Adipocyte (in vitro differentiated cells): Measurements from ENCODE around the gene UBL4A.

Experiments used
- DNase-seq: peaks from one replicate; pipeline ENCODE4 v3.0.0-alpha.2; 2015; ENCODE audit warnings: low read depth
- H3K27me3 ChIP-seq: replicated peaks from 2 replicates; pipeline ENCODE4 v1.7.0; 2013; ENCODE audit warnings: mild to moderate bottlenecking, low read length, moderate library complexity; ENCODE audit not compliant: control insufficient read depth, insufficient read depth
- H3K36me3 ChIP-seq: 2 replicates; pipeline ENCODE4 v1.7.0; 2013; ENCODE audit warnings: low read length, mild to moderate bottlenecking, moderate library complexity; ENCODE audit not compliant: control insufficient read depth, insufficient read depth, severe bottlenecking
- H3K4me1 ChIP-seq: 2 replicates; pipeline ENCODE4 v1.7.0; 2013; ENCODE audit warnings: mild to moderate bottlenecking, low read length, moderate library complexity; ENCODE audit not compliant: control insufficient read depth, insufficient read depth
- H3K4me3 ChIP-seq: 2 replicates; pipeline ENCODE4 v1.7.0; 2013; ENCODE audit warnings: mild to moderate bottlenecking, low read length, moderate library complexity
- H3K9ac ChIP-seq: 2 replicates; pipeline ENCODE4 v1.7.0; 2013; ENCODE audit warnings: mild to moderate bottlenecking, low read length, moderate library complexity
- H3K9me3 ChIP-seq: 2 replicates; pipeline ENCODE4 v1.7.0; 2013; ENCODE audit warnings: mild to moderate bottlenecking, low read length, moderate library complexity; ENCODE audit not compliant: control insufficient read depth

UBL4A gene

DNA sequence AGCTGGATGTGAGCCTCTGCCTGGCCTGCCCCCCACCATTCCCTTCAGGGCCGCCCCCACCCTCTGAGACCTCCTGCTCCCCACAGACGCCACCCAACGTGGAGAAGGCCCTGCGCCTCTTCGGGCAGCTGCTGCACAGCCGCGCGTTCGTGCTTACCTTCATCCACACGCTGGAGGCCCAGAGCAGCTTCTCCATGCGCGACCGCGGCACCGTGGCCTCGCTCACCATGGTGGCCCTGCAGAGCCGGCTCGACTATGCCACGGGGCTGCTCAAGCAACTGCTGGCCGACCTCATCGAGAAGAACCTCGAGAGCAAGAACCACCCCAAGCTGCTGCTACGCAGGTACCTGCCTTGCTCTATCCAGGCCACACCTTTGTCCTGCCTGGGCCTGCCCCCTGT, 18.2 kb downstream of the UBL4A start:
- H3K9ac ChIP-seq, result no peak overlapping the region
- no peaks in the 10 kb centered on the region for H3K4me1 ChIP-seq
- DNase-seq, result no peak
- H3K4me3 ChIP-seq, result no peak overlapping the region
- H3K27me3 ChIP-seq, result no peaks in the 10 kb centered on the region
- peaks cover 68% of the 10 kb centered on the region for H3K36me3 ChIP-seq
- no peaks in the 10 kb centered on the region for H3K9me3 ChIP-seq

DNA sequence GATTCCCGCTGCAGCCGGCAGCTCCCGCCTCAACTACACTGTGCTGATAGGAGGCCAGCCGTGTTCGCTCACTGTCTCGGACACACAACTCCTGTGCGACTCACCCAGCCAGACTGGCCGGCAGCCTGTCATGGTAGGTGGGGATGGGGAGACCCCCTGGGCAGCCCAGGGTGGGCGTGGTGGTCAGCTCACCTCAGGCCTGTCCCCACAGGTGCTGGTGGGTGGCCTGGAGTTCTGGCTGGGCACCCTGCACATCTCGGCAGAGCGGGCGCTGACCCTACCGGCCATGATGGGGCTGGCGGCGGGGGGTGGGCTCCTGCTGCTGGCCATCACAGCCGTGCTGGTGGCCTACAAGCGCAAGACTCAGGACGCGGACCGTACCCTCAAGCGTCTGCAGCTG, 18.9 kb downstream of the UBL4A start:
- H3K4me1 ChIP-seq, result no peaks in the 10 kb centered on the region
- H3K9me3 ChIP-seq, result no peaks in the 10 kb centered on the region
- H3K27me3 ChIP-seq, result no peaks in the 10 kb centered on the region
- H3K9ac ChIP-seq, result no peak overlapping the region
- peaks cover 74% of the 10 kb centered on the region for H3K36me3 ChIP-seq
- H3K4me3 ChIP-seq, result no peak overlapping the region
- no peak for DNase-seq

DNA sequence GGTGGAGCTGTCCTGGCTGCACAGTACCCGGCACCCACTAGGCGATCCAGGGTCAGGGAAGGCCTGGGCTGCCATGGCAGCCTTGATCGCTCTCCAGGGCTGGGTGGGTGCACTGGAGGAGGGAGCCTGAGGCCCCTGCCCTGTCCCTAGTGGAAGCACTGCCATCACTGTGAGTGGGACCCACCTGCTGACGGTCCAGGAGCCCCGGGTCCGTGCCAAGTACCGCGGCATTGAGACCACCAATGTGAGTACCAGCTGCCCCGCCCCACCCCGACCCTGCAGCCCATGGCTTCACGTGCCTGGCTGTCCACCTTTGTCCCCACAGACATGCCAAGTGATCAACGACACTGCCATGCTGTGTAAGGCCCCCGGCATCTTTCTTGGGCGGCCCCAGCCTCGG, 19.5 kb downstream of the UBL4A start:
- no peak overlapping the region for H3K9ac ChIP-seq
- no peak overlapping the region for H3K4me3 ChIP-seq
- no peak for DNase-seq
- H3K36me3 ChIP-seq, result peaks cover 80% of the 10 kb centered on the region
- no peaks in the 10 kb centered on the region for H3K27me3 ChIP-seq
- H3K9me3 ChIP-seq, result no peaks in the 10 kb centered on the region
- H3K4me1 ChIP-seq, result no peaks in the 10 kb centered on the region

DNA sequence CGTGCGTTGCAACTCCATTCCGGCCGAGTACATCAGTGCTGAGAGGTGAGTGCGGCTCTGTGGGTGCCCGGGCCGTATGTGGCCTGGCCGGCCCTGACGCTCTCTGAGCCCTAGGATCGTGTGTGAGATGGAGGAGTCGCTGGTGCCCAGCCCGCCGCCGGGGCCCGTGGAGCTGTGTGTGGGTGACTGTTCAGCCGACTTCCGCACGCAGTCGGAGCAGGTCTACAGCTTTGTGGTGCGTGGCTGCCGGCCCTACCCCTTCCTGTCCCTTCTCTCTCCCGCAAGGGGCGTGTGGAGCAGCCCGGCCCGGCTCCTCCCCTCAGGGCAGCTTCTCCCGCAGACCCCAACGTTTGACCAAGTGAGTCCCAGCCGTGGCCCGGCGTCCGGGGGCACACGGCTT, 20.4 kb downstream of the UBL4A start:
- Histone ChIP-seq H3K9me3 (no peaks in the 10 kb centered on the region), H3K4me3 (no peak overlapping the region), H3K36me3 (peaks cover 80% of the 10 kb centered on the region), H3K4me1 (no peaks in the 10 kb centered on the region), H3K27me3 (no peaks in the 10 kb centered on the region), H3K9ac (no peak overlapping the region)
- DNase-seq, result no peak

DNA sequence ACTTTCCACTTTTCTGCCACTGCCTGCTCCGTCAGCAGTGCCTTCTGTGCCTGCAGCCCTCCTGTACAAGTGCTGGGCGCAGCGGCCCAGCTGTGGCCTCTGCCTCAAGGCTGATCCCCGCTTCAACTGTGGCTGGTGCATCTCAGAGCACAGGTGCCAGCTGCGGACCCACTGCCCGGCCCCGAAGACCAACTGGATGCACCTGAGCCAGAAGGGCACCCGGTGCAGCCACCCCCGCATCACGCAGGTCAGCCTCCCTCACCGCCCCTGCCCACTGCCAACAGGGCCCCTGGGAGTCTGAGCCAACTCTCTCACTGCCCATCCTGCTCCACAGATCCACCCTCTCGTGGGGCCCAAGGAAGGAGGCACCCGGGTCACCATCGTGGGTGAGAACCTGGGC, 20.8 kb downstream of the UBL4A start:
- no peak for DNase-seq

DNA sequence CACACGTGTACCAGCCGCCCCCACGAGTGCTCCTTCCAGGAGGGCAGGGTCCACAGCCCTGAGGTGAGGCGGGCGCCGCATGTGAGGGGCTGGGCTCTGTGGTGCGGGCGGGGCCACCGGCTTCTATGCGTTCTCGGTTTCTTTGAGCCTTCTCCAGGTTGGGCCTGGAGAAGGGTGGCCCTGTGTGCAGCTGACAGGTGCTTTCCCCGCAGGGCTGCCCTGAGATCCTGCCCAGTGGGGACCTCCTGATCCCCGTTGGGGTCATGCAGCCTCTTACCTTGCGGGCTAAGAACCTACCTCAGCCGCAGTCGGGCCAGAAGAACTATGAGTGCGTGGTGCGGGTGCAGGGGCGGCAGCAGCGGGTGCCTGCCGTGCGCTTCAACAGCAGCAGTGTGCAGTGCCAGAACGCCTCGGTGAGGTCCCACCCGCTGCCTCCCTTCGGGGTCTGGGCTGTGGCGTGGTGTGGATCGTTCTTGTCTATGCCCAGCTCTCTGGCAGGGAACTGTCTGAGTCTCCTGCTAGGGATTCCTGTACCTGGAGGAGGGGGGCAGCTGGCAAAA, 21.5 kb downstream of the UBL4A start:
- H3K4me3 ChIP-seq, result no peak overlapping the region
- H3K27me3 ChIP-seq, result no peaks in the 10 kb centered on the region
- no peaks in the 10 kb centered on the region for H3K4me1 ChIP-seq
- no peaks in the 10 kb centered on the region for H3K9me3 ChIP-seq
- DNase-seq, result no peak
- H3K36me3 ChIP-seq, result peaks cover 69% of the 10 kb centered on the region
- H3K9ac ChIP-seq, result no peak overlapping the region

More for the DNA sequence above, 20.8 kb downstream of the UBL4A start:
- H3K36me3 ChIP-seq, result peaks cover 76% of the 10 kb centered on the region
- H3K9ac ChIP-seq, result no peak overlapping the region
- H3K4me1 ChIP-seq, result no peaks in the 10 kb centered on the region
- no peaks in the 10 kb centered on the region for H3K9me3 ChIP-seq
- H3K4me3 ChIP-seq, result no peak overlapping the region
- H3K27me3 ChIP-seq, result no peaks in the 10 kb centered on the region

DNA sequence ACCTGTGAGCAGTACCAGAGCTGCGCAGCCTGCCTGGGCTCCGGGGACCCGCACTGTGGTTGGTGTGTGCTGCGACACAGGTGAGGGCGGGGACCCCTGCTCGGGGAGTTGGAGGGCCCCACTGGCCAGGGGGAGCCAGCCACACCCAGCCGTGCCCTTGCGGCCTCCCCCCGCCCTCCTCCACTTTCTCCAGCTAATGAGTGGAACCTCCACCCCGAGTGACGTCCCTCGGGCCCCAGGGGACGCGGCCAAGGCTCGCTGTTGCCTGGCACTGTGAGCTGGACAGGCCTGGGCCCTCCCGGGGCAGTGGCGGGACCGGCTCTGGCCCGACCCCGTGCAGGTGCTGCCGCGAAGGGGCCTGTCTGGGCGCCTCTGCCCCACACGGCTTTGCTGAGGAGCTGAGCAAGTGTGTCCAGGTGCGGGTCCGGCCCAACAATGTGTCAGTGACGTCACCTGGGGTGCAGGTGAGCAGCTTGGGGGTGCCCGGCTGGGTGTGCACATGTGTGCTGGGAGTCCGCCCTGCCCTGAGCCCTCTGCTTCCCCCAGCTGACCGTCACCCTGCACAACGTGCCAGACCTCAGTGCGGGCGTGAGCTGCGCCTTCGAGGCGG, 22.7 kb downstream of the UBL4A start:
- no peak overlapping the region for H3K9ac ChIP-seq
- DNase-seq, result no peak
- no peaks in the 10 kb centered on the region for H3K4me1 ChIP-seq
- H3K36me3 ChIP-seq, result peaks cover 57% of the 10 kb centered on the region
- no peaks in the 10 kb centered on the region for H3K27me3 ChIP-seq
- H3K4me3 ChIP-seq, result no peak overlapping the region
- no peaks in the 10 kb centered on the region for H3K9me3 ChIP-seq

DNA sequence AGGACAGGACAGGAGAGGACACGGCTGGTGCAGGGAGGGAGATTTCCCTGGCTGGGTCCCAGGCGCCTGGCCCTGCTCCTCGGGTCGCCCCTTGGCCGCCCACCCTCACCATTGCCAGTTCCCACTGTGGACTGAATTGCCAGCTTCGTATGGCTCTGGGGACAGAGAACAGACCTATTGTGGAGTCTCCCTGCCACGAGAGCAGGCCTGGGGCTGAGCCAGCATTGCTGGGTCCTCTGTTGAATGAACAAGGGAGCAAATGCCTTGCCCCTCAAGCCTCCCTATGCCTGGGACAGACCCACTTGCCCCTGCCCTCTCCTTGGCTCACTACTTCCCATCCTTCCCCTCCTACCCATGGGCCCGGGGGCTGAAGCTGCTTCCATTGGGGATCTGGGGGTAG, 24.0 kb downstream of the UBL4A start:
- Histone ChIP-seq H3K9ac (no peak overlapping the region), H3K4me3 (no peak overlapping the region), H3K4me1 (no peaks in the 10 kb centered on the region), H3K36me3 (peaks cover 51% of the 10 kb centered on the region), H3K27me3 (no peaks in the 10 kb centered on the region), H3K9me3 (no peaks in the 10 kb centered on the region)
- no peak for DNase-seq

DNA sequence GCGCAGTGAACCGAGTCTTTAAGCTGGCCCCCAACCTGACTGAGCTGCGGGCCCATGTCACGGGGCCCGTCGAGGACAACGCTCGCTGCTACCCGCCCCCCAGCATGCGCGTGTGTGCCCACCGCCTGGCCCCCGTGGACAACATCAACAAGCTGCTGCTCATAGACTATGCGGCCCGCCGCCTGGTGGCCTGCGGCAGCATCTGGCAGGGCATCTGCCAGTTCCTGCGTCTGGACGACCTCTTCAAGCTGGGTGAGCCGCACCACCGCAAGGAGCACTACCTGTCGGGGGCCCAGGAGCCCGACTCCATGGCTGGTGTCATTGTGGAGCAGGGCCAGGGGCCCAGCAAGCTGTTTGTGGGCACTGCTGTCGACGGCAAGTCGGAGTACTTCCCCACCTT, 26.1 kb downstream of the UBL4A start:
- H3K27me3 ChIP-seq, result no peaks in the 10 kb centered on the region
- no peaks in the 10 kb centered on the region for H3K4me1 ChIP-seq
- H3K9ac ChIP-seq, result peak overlapping the region; percentile 64
- peak overlapping the region; percentile 84 for H3K4me3 ChIP-seq
- DNase-seq, result no peak
- no peaks in the 10 kb centered on the region for H3K9me3 ChIP-seq
- H3K36me3 ChIP-seq, result peaks cover 35% of the 10 kb centered on the region

DNA sequence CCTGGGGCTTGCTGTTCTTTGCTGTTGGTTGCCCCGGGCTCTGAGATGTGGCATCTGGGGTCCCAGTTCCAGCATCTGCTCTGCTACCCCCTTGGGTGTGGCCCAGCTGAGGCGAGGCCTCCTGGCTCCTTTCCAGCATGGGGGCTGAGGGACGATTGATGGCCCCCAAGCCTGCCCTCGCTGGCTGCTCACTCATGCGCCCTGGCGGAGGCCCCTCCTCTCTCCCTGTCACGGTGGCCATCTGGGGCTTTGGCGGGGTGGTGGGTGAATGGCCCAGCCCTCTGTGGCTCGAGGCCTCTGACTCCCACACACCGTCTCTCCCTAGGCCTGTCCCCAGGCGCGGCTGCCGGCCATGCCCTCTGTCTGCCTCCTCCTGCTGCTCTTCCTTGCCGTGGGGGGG, 26.6 kb downstream of the UBL4A start:
- Histone ChIP-seq H3K27me3 (no peaks in the 10 kb centered on the region), H3K9ac (peak overlapping the region; percentile 64), H3K4me1 (no peaks in the 10 kb centered on the region), H3K9me3 (no peaks in the 10 kb centered on the region), H3K36me3 (peaks cover 32% of the 10 kb centered on the region), H3K4me3 (peak overlapping the region; percentile 84)
- DNase-seq, result peak; percentile 31

DNA sequence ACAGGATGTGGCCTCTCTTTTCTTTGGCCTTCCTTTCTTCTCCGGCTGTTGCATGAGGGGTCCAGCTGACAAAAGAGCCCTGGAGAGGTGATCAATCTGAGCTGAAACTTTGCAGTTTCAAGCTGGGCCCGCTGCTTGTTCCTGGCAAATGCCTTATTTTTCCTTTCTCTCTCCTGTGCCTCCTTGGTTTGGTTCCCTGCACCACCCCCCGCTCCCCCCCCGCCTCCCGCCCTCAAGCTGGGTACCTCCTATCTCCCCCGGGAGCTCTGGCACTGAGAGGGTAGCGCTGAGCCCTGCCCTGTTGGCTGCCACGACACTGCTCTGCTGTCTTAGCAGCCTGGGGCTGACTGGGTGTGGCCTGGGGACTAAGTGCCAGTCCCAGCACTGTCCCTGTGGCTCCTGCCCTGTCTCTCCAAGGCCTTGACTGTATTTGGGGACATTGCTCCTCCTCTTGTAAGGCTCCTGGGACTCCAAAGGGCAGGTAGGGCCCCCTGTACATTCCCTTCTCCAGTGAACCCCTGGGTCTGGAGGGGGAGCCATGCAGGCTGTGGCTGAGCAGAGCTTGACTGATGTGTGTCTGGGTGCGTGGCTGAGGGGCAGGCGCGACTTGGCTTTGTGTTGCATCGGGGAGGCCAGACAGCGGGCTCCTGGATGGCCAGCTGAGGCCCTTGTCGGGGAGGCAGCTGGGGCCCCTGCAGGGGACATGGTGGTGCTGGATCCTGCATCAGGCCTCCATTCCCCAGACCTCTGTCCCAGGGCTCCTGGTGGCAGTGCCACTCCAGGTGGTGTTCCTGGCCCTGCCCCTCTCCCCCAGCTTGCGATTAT, 27.2 kb downstream of the UBL4A start:
- no peaks in the 10 kb centered on the region for H3K9me3 ChIP-seq
- DNase-seq, result peak; percentile 56

More for the DNA sequence above, 27.2 kb downstream of the UBL4A start:
- H3K4me1 ChIP-seq, result no peaks in the 10 kb centered on the region
- H3K9ac ChIP-seq, result peak overlapping the region; percentile 90
- peak overlapping the region; percentile 84 for H3K4me3 ChIP-seq
- H3K36me3 ChIP-seq, result peaks cover 28% of the 10 kb centered on the region
- no peaks in the 10 kb centered on the region for H3K27me3 ChIP-seq
